ENCODE data around the gene GALK1.

Gene GALK1

GRCh38 chr17:75750661-75751423 is 14.2 kb downstream of the GALK1 start:
- no peak for TF ChIP-seq CTCF (IDR thresholded peaks at IDR 0.05)
- Mint-ChIP-seq H3K27me3 (ENCODE audit: low read depth, poor library complexity) (peaks cover 18% of the 10 kb centered on the region), H3K27ac (no peak overlapping the region), H3K9me3 (no peaks in the 10 kb centered on the region), H3K4me3 (no peak overlapping the region), H3K4me1 (peaks cover 15% of the 10 kb centered on the region), H3K36me3 (ENCODE audit: low read depth) (no peaks in the 10 kb centered on the region)
- no peak for DNase-seq

GRCh38 chr17:75749545-75750389 is 15.2 kb downstream of the GALK1 start:
- Mint-ChIP-seq H3K4me1 (peaks cover 10% of the 10 kb centered on the region), H3K27ac (no peak overlapping the region), H3K36me3 (ENCODE audit: low read depth) (no peaks in the 10 kb centered on the region), H3K4me3 (no peak overlapping the region), H3K9me3 (no peaks in the 10 kb centered on the region), H3K27me3 (ENCODE audit: low read depth, poor library complexity) (peaks cover 18% of the 10 kb centered on the region)
- DNase-seq, result peak; percentile 92
- TF ChIP-seq CTCF (IDR thresholded peaks at IDR 0.05), result peak; percentile 96

- Mint-ChIP-seq H3K27me3 (ENCODE audit: low read depth, poor library complexity) (peaks cover 18% of the 10 kb centered on the region), H3K4me1 (peaks cover 5% of the 10 kb centered on the region)
These were observed 16.3 kb downstream of the GALK1 start for GRCh38 chr17:75748706-75749105.

GRCh38 chr17:75743625-75744206 is 21.3 kb downstream of the GALK1 start:
- H3K27me3 Mint-ChIP-seq (ENCODE audit: low read depth, poor library complexity), result peaks cover 6% of the 10 kb centered on the region
- TF ChIP-seq CTCF (IDR thresholded peaks at IDR 0.05), result no peak
- H3K9me3 Mint-ChIP-seq, result no peaks in the 10 kb centered on the region
- DNase-seq, result no peak
- H3K36me3 Mint-ChIP-seq (ENCODE audit: low read depth), result no peaks in the 10 kb centered on the region
- no peak overlapping the region for H3K4me3 Mint-ChIP-seq
- H3K27ac Mint-ChIP-seq, result no peak overlapping the region
- H3K4me1 Mint-ChIP-seq, result peaks cover 5% of the 10 kb centered on the region

More at GRCh38 chr17:75748706-75749105, 16.3 kb downstream of the GALK1 start:
- Mint-ChIP-seq H3K27ac (no peak overlapping the region), H3K9me3 (no peaks in the 10 kb centered on the region), H3K4me3 (no peak overlapping the region), H3K36me3 (ENCODE audit: low read depth) (no peaks in the 10 kb centered on the region)
- TF ChIP-seq CTCF (IDR thresholded peaks at IDR 0.05), result no peak
- no peak for DNase-seq

GRCh38 chr17:75742337-75742736 is 22.7 kb downstream of the GALK1 start:
- H3K4me3 Mint-ChIP-seq, result no peak overlapping the region
- H3K4me1 Mint-ChIP-seq, result no peaks in the 10 kb centered on the region
- no peaks in the 10 kb centered on the region for H3K9me3 Mint-ChIP-seq
- TF ChIP-seq CTCF (IDR thresholded peaks at IDR 0.05), result no peak
- no peak overlapping the region for H3K27ac Mint-ChIP-seq
- no peaks in the 10 kb centered on the region for H3K36me3 Mint-ChIP-seq (ENCODE audit: low read depth)
- peaks cover 6% of the 10 kb centered on the region for H3K27me3 Mint-ChIP-seq (ENCODE audit: low read depth, poor library complexity)
- DNase-seq, result no peak
